MM.1S (cell line): ENCODE results near the gene STK32B.

Experiments
- CTCF ChIP-seq: fragments of 300-600 bp; sonication (generic); IDR thresholded peaks from 2 replicates; pipeline ENCODE4 v1.5.1; 2016; ENCODE audit warnings: antibody characterized with exemption, low read length, mixed read lengths
- EZH2phosphoT487 ChIP-seq: fragments of 300-600 bp; sonication (generic); IDR thresholded peaks from 2 replicates; pipeline ENCODE4 v1.6.1; 2018; ENCODE audit warnings: antibody characterized with exemption, low read length

- TF ChIP-seq CTCF (no peak), EZH2phosphoT487 (no peak)
Observed at GRCh38 chr4:5465529-5465928, 414.2 kb downstream of the STK32B start.
